ENCODE measurements around the gene BMERB1.

DNA sequence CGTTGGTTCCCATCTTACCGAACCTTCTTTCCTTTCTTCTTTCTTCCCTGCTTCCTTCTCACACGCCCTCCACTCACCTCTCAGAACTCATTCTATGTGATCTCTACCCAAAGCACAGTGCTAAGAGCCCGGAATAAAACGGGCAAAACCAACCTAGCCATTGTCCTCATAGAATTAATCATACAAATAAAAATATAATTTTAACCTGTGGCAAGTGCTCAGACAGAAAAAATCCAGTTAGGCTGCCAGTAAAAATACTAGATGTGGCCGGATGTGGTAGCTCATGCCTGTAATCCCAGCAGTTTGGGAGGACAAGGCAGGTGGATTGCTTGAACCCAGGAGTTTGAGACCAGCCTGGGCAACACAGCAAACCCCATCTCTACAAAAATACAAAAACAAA, 27.0 kb downstream of the BMERB1 start:
- no peak for TF ChIP-seq CTCF (IDR thresholded peaks at IDR 0.05)
- no peak for TF ChIP-seq POLR2A (IDR thresholded peaks at IDR 0.05)
